HCT116 (cell line): Measurements from ENCODE around the gene ZFHX3. TPM values are rescaled to one million over a fixed set of nuclear protein-coding genes. Genes with fewer than 3 reads are reported as not detected.
A peak's percentile ranks its signal among the peaks of the same experiment; 100 is the strongest.

ENCODE experiments used
- ATAC-seq: fragments of 200-7000 bp; cut with Tn5 transposase; 2 replicates; pipeline ENCODE4 v1.9.1; 2020; ENCODE audit warnings: mild to moderate bottlenecking, moderate library complexity
- BruUV-seq: library from RNA; stranded (reverse); fragments of 400-500 nt; replicated peaks from 2 replicates; lab custom pipeline; 2021; lab: Mats Ljungman, UMichigan
- CTCF ChIA-PET: fragments of 300-600 bp; sonication (Branson Sonifier 250); formaldehyde crosslinking; loops from one replicate; lab custom pipeline; 2021; ENCODE audit warnings: antibody characterized with exemption; lab: Charles Lee
- POLR2A ChIA-PET: fragments of 300-600, 350-600 bp; sonication (Branson Sonifier 250); formaldehyde crosslinking; loops from one replicate; lab custom pipeline; 2021; ENCODE audit warnings: antibody characterized with exemption; lab: Charles Lee
- RAD21 ChIA-PET, 2 experiments: fragments of 300-600 bp; sonication (Branson Sonifier 250); formaldehyde crosslinking; loops; one replicate each; lab custom pipeline; 2023; ENCODE audit warnings: low total read pairs in 2 of 2; ENCODE audit not compliant: uncharacterized antibody in 2 of 2, unreplicated experiment in 2 of 2, low non-redundant PET in 1 of 2; lab: Charles Lee
- DNase-seq: peaks from one replicate; pipeline ENCODE4 v3.0.0-alpha.2; 2010; ENCODE audit warnings: low read depth, low spot score
- H2AFZ ChIP-seq: fragments of 200-600 bp; shearing (Covaris generic), sonication (generic); 2 replicates; pipeline ENCODE4 v1.6.1; 2017; ENCODE audit warnings: low read depth, mixed run types, mixed read lengths, antibody characterized with exemption, low read length; ENCODE audit not compliant: poor library complexity, severe bottlenecking
- H3K27ac ChIP-seq: 2 replicates; pipeline ENCODE4 v1.5.1; 2012; ENCODE audit warnings: low read depth, low read length
- H3K27me3 ChIP-seq: fragments of 200-600 bp; sonication (generic); 2 replicates; pipeline ENCODE4 v1.6.1; 2016; ENCODE audit warnings: mixed run types, low read length, mixed read lengths; ENCODE audit not compliant: insufficient read depth
- H3K36me3 ChIP-seq, 2 experiments: fragments of 200-500 bp in 1 of 2; fragments of 200-600 bp in 1 of 2; sonication (Bioruptor generic) in 1 of 2; sonication (generic) in 1 of 2; 2 replicates each; pipeline versions ENCODE4 v1.5.1 to v1.6.1; 2014 to 2016; ENCODE audit warnings: low read length in 2 of 2, inconsistent platforms in 1 of 2, mixed read lengths in 1 of 2, mixed run types in 1 of 2; ENCODE audit not compliant: insufficient read depth in 2 of 2, control insufficient read depth in 1 of 2
- H3K4me1 ChIP-seq, 2 experiments: fragments of 200-600 bp in 1 of 2; sonication (generic) in 1 of 2; 2 replicates each; pipeline versions ENCODE4 v1.5.1 to v1.6.1; 2012 to 2017; ENCODE audit warnings: low read length in 2 of 2, inconsistent platforms in 1 of 2, mild to moderate bottlenecking in 1 of 2, mixed read lengths in 1 of 2, mixed run types in 1 of 2, moderate library complexity in 1 of 2; ENCODE audit not compliant: insufficient read depth in 2 of 2, control insufficient read depth in 1 of 2
- H3K4me2 ChIP-seq: fragments of 200-600 bp; sonication (generic); 2 replicates; pipeline ENCODE4 v1.6.1; 2017; ENCODE audit warnings: mixed run types, low read length, mixed read lengths
- H3K4me3 ChIP-seq, 2 experiments: fragments of 200-600 bp in 1 of 2; sonication (generic) in 1 of 2; replicated peaks in 1 of 2; 2 replicates each; pipeline ENCODE4 v1.5.1; 2011 to 2016; ENCODE audit warnings: low read length in 2 of 2, control low read depth in 1 of 2, low read depth in 1 of 2, mild to moderate bottlenecking in 1 of 2, mixed read lengths in 1 of 2, mixed run types in 1 of 2
- H3K79me2 ChIP-seq: fragments of 200-600 bp; sonication (generic); 2 replicates; pipeline ENCODE4 v1.6.1; 2017; ENCODE audit warnings: mild to moderate bottlenecking, mixed run types, low read length, moderate library complexity, mixed read lengths; ENCODE audit not compliant: insufficient read depth
- H3K9ac ChIP-seq: fragments of 200-600 bp; sonication (generic); 2 replicates; pipeline ENCODE4 v1.6.1; 2016; ENCODE audit warnings: low read length, mixed read lengths
- H3K9me2 ChIP-seq: fragments of 200-600 bp; sonication (generic), shearing (Covaris generic); 2 replicates; pipeline ENCODE4 v1.6.1; 2017; ENCODE audit warnings: mixed run types, mild to moderate bottlenecking, moderate library complexity; ENCODE audit not compliant: insufficient read depth
- H3K9me3 ChIP-seq, 2 experiments: fragments of 200-500 bp in 1 of 2; fragments of 200-600 bp in 1 of 2; sonication (Bioruptor generic) in 1 of 2; sonication (generic) in 1 of 2; 2 replicates each; pipeline ENCODE4 v1.6.1; 2014 to 2017; ENCODE audit warnings: low read length in 2 of 2, mixed read lengths in 2 of 2, inconsistent platforms in 1 of 2, low read depth in 1 of 2, mild to moderate bottlenecking in 1 of 2, mixed run types in 1 of 2, moderate library complexity in 1 of 2; ENCODE audit not compliant: control insufficient read depth in 1 of 2, insufficient read depth in 1 of 2
- H4K20me1 ChIP-seq: fragments of 200-600 bp; sonication (generic), shearing (Covaris generic); 2 replicates; pipeline ENCODE4 v1.6.1; 2017; ENCODE audit warnings: mixed run types, mild to moderate bottlenecking, moderate library complexity; ENCODE audit not compliant: insufficient read depth
- ATF3 ChIP-seq: IDR thresholded peaks from 2 replicates; pipeline ENCODE4 v1.6.1; 2012
- CBX3 ChIP-seq: IDR thresholded peaks from 2 replicates; pipeline ENCODE4 v1.6.1; 2012; ENCODE audit warnings: low read depth
- CEBPB ChIP-seq: IDR thresholded peaks from 2 replicates; pipeline ENCODE4 v1.6.1; 2012; ENCODE audit warnings: low read depth
- CTCF ChIP-seq, 3 experiments: fragments of 200-600 bp in 1 of 3; sonication (generic) in 1 of 3; IDR thresholded peaks in 2 of 3; conservative IDR thresholded peaks in 1 of 3; 2 replicates each; pipeline ENCODE4 v1.5.1; 2012 to 2017; ENCODE audit warnings: low read depth in 2 of 3, low read length in 2 of 3, antibody characterized with exemption in 1 of 3, borderline replicate concordance in 1 of 3, control low read depth in 1 of 3, mild to moderate bottlenecking in 1 of 3, mixed read lengths in 1 of 3, mixed run types in 1 of 3, moderate library complexity in 1 of 3; ENCODE audit not compliant: insufficient read depth in 1 of 3
- EGR1 ChIP-seq: IDR thresholded peaks from 2 replicates; pipeline ENCODE4 v1.6.1; 2012; ENCODE audit warnings: low read depth
- EZH2 ChIP-seq: fragments of 200-600 bp; sonication (generic); IDR thresholded peaks from 2 replicates; pipeline ENCODE4 v1.6.1; 2017; ENCODE audit warnings: antibody characterized with exemption, mixed run types
- FOSL1 ChIP-seq: IDR thresholded peaks from 2 replicates; pipeline ENCODE4 v1.6.1; 2012; ENCODE audit warnings: low read depth
- MAX ChIP-seq: IDR thresholded peaks from 2 replicates; pipeline ENCODE4 v1.6.1; 2012
- POLR2A ChIP-seq: IDR thresholded peaks from 2 replicates; pipeline ENCODE4 v1.7.0; 2011; ENCODE audit warnings: borderline replicate concordance; ENCODE audit not compliant: insufficient read depth, insufficient read length; ENCODE audit errors: extremely low read depth
- POLR2AphosphoS5 ChIP-seq: IDR thresholded peaks from 2 replicates; pipeline ENCODE4 v1.6.1; 2011; ENCODE audit warnings: mild to moderate bottlenecking, low read depth, low read length, moderate library complexity
- RAD21 ChIP-seq: IDR thresholded peaks from 2 replicates; pipeline ENCODE4 v1.6.1; 2012; ENCODE audit warnings: low read depth, mild to moderate bottlenecking
- REST ChIP-seq: IDR thresholded peaks from 2 replicates; pipeline ENCODE4 v1.6.1; 2012; ENCODE audit warnings: low read depth
- SIN3A ChIP-seq: IDR thresholded peaks from 2 replicates; pipeline ENCODE4 v1.6.1; 2012; ENCODE audit warnings: low read depth
- SRF ChIP-seq: IDR thresholded peaks from 2 replicates; pipeline ENCODE4 v1.6.1; 2012; ENCODE audit warnings: low read depth
- TCF7L2 ChIP-seq: IDR thresholded peaks from 2 replicates; pipeline ENCODE4 v1.7.0; 2011; ENCODE audit warnings: borderline replicate concordance, inconsistent platforms; ENCODE audit not compliant: insufficient read depth, insufficient read length; ENCODE audit errors: extremely low read depth
- ZNF274 ChIP-seq: fragments of 200-500 bp; sonication (Bioruptor generic); IDR thresholded peaks from 2 replicates; pipeline ENCODE4 v1.6.1; 2014; ENCODE audit warnings: mild to moderate bottlenecking, low read depth, low read length, inconsistent platforms
- intact Hi-C: fragments of 100-400 bp; cut with micrococcal nuclease; formaldehyde crosslinking; loops from 2 replicates; pipeline ENCODE4 v1.10.0; 2022
- total RNA-seq: library from RNA; stranded (reverse); gene quantifications from one replicate; pipeline ENCODE4 v1.2.1, GENCODE V29; 2021; ENCODE audit not compliant: unreplicated experiment

Gene ZFHX3
- total RNA-seq, 1 experiment from 2014 or later = 6.3 TPM

GRCh38 chr16:73053038-73053363 is 5.1 kb upstream of the ZFHX3 start:
- POLR2A ChIA-PET = interaction anchor here (0.6 kb wide), 1 partner anchor 498 kb away, joined by 3 read pairs; no protein-coding TSS in a partner anchor

More at GRCh38 chr16:73053038-73053363, 5.1 kb upstream of the ZFHX3 start:
- no peak for TF ChIP-seq EGR1
- no peak for TF ChIP-seq RAD21
- TF ChIP-seq MAX = no peak
- TF ChIP-seq FOSL1 = no peak
- TF ChIP-seq TCF7L2 = no peak
- TF ChIP-seq POLR2AphosphoS5 = no peak
- TF ChIP-seq CBX3 = no peak
- no peak for TF ChIP-seq CEBPB
- no peak for TF ChIP-seq SIN3A
- TF ChIP-seq POLR2A = no peak
- no peak for TF ChIP-seq SRF
- TF ChIP-seq ATF3 = no peak
- TF ChIP-seq CTCF (IDR thresholded peaks at IDR 0.05 in 2 of 3, conservative IDR thresholded peaks at IDR 0.05 in 1 of 3; ENCODE audit: borderline replicate concordance in 1 of 3, insufficient read depth in 1 of 3, low read depth in 2 of 3, low read length in 2 of 3) = no peak
- no peak for TF ChIP-seq EZH2
- TF ChIP-seq REST = no peak
- no peak for TF ChIP-seq ZNF274
- ChIA-PET RAD21 (no interaction called here), CTCF (interaction anchor here (1.3 kb wide), 1 partner anchor 144 kb away, joined by 3 read pairs; no protein-coding TSS in a partner anchor)
- BruUV-seq = no TSS peak
- H3K36me3 ChIP-seq = no peaks in the 10 kb centered on the region
- intact Hi-C loops = loop anchor here (10.0 kb wide), 1 partner anchor 218 kb away; no protein-coding TSS in a partner anchor
- H3K9me3 ChIP-seq = no peaks in the 10 kb centered on the region
- ATAC-seq (no peak), DNase-seq (no peak)
- peaks cover 81% of the 10 kb centered on the region for H3K79me2 ChIP-seq
- peak overlapping the region; percentile 65 for H3K9ac ChIP-seq
- no peaks in the 10 kb centered on the region for H4K20me1 ChIP-seq
- peak overlapping the region; percentile 95 for H3K4me2 ChIP-seq
- peaks cover 52 to 60% of the 10 kb centered on the region in 2 experiments for H3K4me1 ChIP-seq
- H3K27ac ChIP-seq = peak overlapping the region; percentile 60; the same call in 1 of the 2 replicates
- peak overlapping the region in 1 of 2 experiments; percentile 57; a peak in 2 of 4 replicates for H3K4me3 ChIP-seq
- no peaks in the 10 kb centered on the region for H3K9me2 ChIP-seq
- no peaks in the 10 kb centered on the region for H3K27me3 ChIP-seq
- no peak overlapping the region for H2AFZ ChIP-seq
